Fibroblast of mammary gland (primary cell): ENCODE results near the gene TIGD4.

ENCODE experiments used
- DNase-seq: peaks from one replicate; pipeline ENCODE4 v3.0.0-alpha.2; 2010; ENCODE audit warnings: low read depth
- H3K4me3 ChIP-seq: 2 replicates; pipeline ENCODE4 v1.5.1; 2011; ENCODE audit warnings: low read depth, mild to moderate bottlenecking, low read length, moderate library complexity; ENCODE audit not compliant: control insufficient read depth
- TF ChIP-seq, protein P1 (sequence below): conservative IDR thresholded peaks from 2 replicates; pipeline ENCODE4 v1.5.1; 2011; ENCODE audit warnings: low read depth, low read length, inconsistent platforms; ENCODE audit not compliant: control insufficient read depth, insufficient read depth

TIGD4 gene

GRCh38 chr4:152819026-152819645 is 39.6 kb upstream of the TIGD4 start:
- DNase-seq = no peak
- TF ChIP-seq, protein P1, sequence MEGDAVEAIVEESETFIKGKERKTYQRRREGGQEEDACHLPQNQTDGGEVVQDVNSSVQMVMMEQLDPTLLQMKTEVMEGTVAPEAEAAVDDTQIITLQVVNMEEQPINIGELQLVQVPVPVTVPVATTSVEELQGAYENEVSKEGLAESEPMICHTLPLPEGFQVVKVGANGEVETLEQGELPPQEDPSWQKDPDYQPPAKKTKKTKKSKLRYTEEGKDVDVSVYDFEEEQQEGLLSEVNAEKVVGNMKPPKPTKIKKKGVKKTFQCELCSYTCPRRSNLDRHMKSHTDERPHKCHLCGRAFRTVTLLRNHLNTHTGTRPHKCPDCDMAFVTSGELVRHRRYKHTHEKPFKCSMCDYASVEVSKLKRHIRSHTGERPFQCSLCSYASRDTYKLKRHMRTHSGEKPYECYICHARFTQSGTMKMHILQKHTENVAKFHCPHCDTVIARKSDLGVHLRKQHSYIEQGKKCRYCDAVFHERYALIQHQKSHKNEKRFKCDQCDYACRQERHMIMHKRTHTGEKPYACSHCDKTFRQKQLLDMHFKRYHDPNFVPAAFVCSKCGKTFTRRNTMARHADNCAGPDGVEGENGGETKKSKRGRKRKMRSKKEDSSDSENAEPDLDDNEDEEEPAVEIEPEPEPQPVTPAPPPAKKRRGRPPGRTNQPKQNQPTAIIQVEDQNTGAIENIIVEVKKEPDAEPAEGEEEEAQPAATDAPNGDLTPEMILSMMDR = no peak
- no peak overlapping the region for H3K4me3 ChIP-seq

DNA sequence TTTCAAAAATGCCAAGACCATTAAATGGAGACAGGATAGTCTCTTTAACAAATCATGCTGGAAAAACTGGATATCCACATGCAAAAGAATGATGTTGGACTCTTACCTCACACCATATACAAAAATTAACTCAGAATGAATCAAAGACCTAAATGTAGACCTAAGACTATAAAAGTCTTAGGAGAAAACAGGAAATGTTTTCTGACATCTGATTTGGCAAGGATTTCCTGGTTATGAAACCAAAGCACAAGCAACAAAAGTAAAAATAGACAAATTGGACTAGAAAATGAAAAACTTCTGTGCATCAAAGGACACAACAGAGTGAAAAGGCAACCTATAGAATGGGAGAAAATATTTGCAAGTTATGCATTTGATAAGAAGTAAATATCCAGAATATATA is 37.8 kb upstream of the TIGD4 start:
- peak; percentile 34 for DNase-seq
- no peak overlapping the region for H3K4me3 ChIP-seq

DNA sequence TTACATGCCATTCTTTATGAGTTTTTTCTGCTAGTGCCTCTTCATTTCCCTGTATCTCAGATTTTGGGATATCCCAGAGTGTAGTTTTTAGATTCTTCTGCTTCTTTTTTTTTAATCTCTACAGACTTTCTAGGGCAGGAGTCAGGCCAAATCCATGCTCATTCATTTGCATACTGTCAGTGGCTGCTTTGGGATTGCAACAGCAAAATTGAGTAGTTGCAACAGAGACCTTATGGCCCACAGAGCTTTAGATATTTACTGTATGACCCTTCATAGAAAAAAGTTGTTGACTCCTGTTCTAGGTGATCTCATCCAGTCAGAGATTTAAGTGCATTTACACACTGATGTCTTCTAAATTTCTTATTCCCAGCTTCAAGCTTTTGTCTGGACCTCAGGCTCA is 35.5 kb upstream of the TIGD4 start:
- no peak overlapping the region for H3K4me3 ChIP-seq
- TF ChIP-seq, protein P1 = no peak
- DNase-seq = peak; percentile 65

More for the DNA sequence above, 37.8 kb upstream of the TIGD4 start:
- TF ChIP-seq, protein P1 = no peak

DNA sequence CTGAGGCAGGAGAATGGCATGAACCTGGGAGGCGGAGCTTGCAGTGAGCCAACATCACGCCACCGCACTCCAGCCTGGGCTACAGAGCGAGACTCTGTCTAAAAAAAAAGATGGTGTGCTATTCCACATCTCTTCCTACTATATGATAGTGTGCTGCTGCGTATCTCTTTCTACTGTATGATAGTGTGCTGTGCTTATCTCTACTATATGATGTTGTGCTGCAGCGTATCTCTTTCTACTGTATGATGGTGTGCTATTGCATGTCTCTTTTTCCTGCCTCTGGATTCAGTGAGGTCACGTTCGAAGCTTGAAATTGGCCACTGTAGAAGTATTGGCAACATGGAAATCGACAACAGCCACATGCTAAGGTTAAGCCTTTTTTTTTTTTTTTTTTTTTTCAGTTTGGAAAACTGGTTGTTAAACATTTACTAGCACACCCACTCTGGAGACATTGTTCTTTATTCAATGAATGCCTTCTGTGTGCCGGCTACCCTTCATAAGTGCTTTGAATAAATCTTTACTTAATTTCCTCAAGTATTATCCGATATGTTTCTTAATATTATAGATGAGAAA is 31.3 kb upstream of the TIGD4 start:
- H3K4me3 ChIP-seq = no peak overlapping the region

DNA sequence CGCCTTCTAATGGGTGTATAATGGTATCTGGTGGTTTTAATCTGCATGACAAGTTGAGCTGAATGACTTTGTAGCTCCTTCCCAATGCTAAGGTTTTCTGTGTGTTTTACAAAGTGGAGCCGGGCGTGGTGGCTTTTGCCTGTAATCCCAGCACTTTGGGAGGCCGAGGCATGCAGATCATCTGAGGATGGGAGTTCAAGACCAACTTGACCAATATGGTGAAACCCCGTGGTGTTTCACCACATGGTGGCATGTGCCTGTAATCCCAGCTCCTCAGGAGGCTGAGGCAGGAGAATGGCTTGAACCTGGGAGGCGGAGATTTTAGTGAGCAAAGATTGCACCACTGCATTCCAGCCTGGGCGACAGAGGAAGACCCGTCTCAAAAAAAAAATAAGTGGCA is 29.1 kb upstream of the TIGD4 start:
- DNase-seq = no peak
- H3K4me3 ChIP-seq = no peak overlapping the region
- TF ChIP-seq, protein P1 = no peak

More for the DNA sequence above, 31.3 kb upstream of the TIGD4 start:
- DNase-seq = no peak
- TF ChIP-seq, protein P1 = no peak

GRCh38 chr4:152807294-152807829 is 27.8 kb upstream of the TIGD4 start:
- TF ChIP-seq, protein P1 = no peak
- H3K4me3 ChIP-seq = no peak overlapping the region
- DNase-seq = peak; percentile 75
